ENCODE results near the gene INAFM2. TPM values are rescaled to one million over a fixed set of nuclear protein-coding genes. Genes with fewer than 3 reads are reported as not detected.
A peak's percentile ranks its signal among the peaks of the same experiment; 100 is the strongest.

INAFM2 gene
- total RNA-seq, 4 donors from 2014 or later: 9.1 to 17.5 (median 12.2) TPM

DNA sequence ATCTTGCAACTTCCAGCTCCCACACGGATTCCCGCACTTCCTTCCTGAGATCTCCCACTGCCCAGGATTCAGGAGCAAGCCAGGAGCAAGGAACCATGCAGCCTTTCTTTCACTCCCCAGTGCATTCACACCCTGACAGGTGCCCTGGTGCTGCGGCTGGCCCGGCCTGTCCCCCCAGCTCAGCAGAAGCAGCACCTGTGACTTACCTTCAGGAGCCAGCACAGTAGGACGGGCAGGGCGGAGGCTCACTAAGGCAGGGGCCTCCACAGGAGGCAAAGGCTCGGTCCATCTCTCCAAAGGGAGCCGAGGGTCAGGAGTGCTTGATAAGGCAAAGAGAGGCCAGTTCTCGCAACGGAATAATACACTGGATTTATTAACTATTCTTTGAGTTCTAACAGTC is 45.5 kb upstream of the INAFM2 start:
- ATAC-seq (ENCODE audit: low FRiP score) (no peak), DNase-seq (ENCODE audit: low spot score) (no peak)
- TF ChIP-seq, protein P1, sequence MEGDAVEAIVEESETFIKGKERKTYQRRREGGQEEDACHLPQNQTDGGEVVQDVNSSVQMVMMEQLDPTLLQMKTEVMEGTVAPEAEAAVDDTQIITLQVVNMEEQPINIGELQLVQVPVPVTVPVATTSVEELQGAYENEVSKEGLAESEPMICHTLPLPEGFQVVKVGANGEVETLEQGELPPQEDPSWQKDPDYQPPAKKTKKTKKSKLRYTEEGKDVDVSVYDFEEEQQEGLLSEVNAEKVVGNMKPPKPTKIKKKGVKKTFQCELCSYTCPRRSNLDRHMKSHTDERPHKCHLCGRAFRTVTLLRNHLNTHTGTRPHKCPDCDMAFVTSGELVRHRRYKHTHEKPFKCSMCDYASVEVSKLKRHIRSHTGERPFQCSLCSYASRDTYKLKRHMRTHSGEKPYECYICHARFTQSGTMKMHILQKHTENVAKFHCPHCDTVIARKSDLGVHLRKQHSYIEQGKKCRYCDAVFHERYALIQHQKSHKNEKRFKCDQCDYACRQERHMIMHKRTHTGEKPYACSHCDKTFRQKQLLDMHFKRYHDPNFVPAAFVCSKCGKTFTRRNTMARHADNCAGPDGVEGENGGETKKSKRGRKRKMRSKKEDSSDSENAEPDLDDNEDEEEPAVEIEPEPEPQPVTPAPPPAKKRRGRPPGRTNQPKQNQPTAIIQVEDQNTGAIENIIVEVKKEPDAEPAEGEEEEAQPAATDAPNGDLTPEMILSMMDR (IDR thresholded peaks at IDR 0.05): no peak

DNA sequence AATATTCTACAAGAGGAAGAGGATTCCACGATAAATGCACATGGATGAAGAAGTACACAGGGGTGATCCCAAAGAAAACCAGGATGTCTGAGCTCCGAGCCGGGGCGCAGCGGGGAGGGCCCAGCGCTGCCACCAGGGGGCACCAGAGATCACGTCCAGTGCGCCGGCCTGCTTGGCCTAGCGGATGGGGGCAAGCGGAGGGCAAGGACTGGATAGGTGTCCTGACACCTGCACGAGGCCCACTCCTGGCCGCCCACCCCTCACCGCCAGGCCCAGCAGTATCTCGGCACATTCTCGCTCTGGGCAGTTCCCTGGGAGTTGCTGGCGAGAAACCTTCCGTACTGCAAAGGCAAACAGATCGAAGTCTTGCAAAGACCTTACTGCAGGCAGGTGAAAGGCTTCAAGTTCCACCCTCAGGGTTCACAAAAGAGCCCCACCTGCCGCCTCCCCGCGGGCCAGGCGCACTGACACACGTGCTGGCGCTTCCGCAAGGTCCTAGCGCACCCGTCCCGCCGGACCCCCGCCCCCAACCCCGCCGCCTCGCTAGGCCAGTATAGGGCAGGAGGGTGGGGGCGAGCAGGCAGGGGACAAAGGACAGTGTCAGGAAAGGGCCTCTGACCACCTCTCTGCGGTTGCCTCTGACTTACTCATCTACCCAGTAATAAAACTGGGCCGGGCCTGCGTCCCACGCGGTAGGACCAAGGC is 43.9 kb upstream of the INAFM2 start:
- peak; percentile 77 for DNase-seq (ENCODE audit: low spot score)
- peak; percentile 29 for ATAC-seq (ENCODE audit: low FRiP score)
- TF ChIP-seq, protein P1 (IDR thresholded peaks at IDR 0.05): peak in 2 of 3 donors; percentile 68 to 70

- TF ChIP-seq, protein P1 (IDR thresholded peaks at IDR 0.05): no peak
- no peak for DNase-seq (ENCODE audit: low spot score)
- ATAC-seq (ENCODE audit: low FRiP score): no peak
Observed at GRCh38 chr15:40280260-40281056, 43.0 kb upstream of the INAFM2 start.

GRCh38 chr15:40281057-40281800 is 42.3 kb upstream of the INAFM2 start:
- ATAC-seq (ENCODE audit: low FRiP score): no peak
- TF ChIP-seq, protein P1 (IDR thresholded peaks at IDR 0.05): no peak

DNA sequence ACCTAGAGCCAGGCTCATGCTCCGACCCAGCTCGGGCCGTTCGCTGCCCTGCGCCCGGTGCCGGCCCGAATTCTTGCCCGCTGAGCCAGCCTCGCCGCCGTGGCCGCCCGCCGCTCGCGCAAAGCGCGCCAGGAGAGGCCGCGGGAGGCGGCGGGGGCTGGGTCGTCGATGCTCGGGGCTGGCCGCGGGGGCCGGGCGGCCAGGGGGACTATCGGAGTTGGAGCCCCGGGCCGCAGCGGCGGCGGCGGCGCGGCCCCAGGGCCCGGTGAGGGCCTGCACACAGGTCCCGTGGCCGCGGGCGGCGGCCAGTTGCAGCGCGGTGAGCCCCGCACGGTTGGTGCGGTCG is 41.7 kb upstream of the INAFM2 start:
- DNase-seq (ENCODE audit: low spot score): no peak
- ATAC-seq (ENCODE audit: low FRiP score): no peak
- TF ChIP-seq, protein P1 (IDR thresholded peaks at IDR 0.05): no peak

More at GRCh38 chr15:40281057-40281800, 42.3 kb upstream of the INAFM2 start:
- no peak for DNase-seq (ENCODE audit: low spot score)

DNA sequence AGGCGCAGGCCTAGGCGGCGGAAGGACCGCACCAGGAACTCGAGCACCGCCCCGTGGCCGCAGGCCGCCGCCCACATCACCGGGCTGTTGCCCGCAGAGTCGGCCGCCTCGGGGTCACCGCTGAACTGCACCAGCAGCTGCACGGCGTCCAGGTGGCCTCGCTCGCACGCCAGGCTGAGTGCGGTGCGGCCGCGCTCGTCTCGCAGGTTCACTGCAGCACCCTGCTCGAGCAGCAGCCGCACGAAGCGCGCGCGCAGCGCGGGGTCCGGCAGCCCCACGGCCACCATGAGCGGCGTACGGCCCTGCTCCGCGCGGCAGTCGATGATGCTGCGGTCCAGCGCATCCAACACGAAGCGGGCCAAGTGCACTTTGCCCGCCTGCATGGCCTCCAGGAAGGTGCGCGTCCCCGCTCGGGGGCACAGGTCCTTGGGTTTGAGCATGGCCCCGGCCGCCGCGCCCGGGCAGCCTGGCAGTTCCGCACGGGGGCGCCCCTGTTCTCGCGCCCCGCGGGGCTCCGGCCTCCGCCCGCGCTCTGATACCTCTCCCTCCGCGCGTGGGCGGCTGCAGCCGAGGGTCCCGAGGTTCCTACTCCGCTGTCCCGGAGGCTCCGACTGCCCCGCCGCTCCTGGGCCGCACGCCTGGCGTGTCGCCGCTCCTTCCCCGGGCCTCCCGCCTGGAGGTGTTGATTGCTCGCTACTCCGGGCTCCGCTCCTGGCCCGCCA is 41.2 kb upstream of the INAFM2 start:
- TF ChIP-seq, protein P1 (IDR thresholded peaks at IDR 0.05): no peak
- DNase-seq (ENCODE audit: low spot score) (no peak), ATAC-seq (ENCODE audit: low FRiP score) (no peak)
